GM19035 (cell line): ENCODE results near the gene ASIP.
"Not testable (repeated sequence)": the region's sequence is repeated elsewhere in the genome, so short reads cannot be mapped to it uniquely, and the experiment has no call there.

ENCODE experiments used
- ATAC-seq: cut with Tn5 transposase; IDR thresholded peaks from one replicate; pipeline ENCODE4 v1.9.1; 2021; ENCODE audit not compliant: unreplicated experiment

ASIP gene, protein sequence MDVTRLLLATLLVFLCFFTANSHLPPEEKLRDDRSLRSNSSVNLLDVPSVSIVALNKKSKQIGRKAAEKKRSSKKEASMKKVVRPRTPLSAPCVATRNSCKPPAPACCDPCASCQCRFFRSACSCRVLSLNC

GRCh38 chr20:34240693-34241615 lies at the start of gene ASIP:
Gene ASIP, plus strand, starts transcription at chr20:34241423. Its CDS starts 18,952 bp downstream, at chr20:34260375.
- ATAC-seq: no peak

DNA sequence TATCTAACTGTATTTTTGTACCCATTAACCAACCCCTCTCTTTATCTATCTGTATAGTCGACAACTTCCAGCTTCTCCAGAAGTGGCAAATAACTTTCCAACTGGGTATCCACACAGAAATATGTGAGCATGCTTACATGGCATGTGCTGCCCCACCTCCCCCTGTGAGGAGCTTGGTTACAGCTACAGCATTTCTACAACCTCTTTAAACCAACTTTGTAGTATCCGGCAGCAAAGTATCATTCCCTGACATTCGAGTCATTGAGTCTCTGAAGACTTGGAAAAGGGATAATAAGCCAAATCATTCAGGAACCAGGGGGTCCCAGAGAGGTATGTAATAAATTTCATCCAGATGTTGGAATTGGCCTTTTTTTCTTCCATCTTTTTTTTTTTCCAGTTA lies 48.2 kb upstream of the ASIP start:
- ATAC-seq: no peak

DNA sequence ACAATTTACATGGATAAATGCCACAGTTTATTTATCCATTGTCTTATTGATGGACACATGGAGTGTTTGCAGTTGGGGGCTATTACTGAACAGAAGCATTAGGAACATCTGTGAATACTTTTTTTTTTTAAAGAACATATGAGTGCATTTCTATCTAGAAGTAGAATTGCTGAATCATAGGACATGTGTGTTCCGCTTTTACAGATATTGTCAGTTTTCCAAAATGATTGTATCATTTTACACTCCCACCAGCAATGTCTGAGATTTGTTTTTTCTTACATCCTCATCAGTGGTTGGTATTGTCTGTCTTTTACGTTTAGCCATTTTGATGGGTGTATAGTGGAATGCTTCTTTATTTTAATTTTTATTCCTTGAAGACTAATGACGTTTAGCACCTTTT lies 42.0 kb upstream of the ASIP start:
- no peak for ATAC-seq

GRCh38 chr20:34200023-34200422 lies 41.2 kb upstream of the ASIP start:
- no peak for ATAC-seq

DNA sequence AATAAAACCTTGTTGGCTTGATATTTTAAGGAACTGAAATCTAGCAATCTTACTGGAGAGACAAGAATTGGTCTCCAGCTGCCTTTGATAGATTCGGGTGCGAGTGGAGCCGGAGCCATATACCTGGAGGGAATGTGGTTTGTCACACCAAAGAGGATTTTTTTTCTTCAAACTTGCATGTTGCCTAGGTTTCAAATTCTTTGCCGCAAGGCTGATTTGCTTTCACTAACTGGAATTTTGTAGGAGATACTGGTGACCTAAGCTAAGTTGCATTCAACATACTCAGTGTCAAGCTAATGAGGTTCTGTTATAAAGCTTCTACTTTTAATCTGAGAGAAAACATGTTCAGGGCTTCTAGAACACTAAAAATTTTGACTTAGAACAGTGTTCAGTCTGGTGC lies 39.7 kb upstream of the ASIP start:
- no peak for ATAC-seq

GRCh38 chr20:34205172-34205880 lies 35.9 kb upstream of the ASIP start:
- ATAC-seq: not testable (repeated sequence)

GRCh38 chr20:34209111-34209510 lies 32.1 kb upstream of the ASIP start:
- ATAC-seq: no peak

- ATAC-seq: no peak
Observed at GRCh38 chr20:34210271-34210670, 31.0 kb upstream of the ASIP start.

- no peak for ATAC-seq
Observed at GRCh38 chr20:34211591-34211990, 29.6 kb upstream of the ASIP start.

- ATAC-seq: no peak
Observed at GRCh38 chr20:34213213-34213612, 28.0 kb upstream of the ASIP start.

GRCh38 chr20:34215711-34216381 lies 25.4 kb upstream of the ASIP start:
- ATAC-seq: no peak

DNA sequence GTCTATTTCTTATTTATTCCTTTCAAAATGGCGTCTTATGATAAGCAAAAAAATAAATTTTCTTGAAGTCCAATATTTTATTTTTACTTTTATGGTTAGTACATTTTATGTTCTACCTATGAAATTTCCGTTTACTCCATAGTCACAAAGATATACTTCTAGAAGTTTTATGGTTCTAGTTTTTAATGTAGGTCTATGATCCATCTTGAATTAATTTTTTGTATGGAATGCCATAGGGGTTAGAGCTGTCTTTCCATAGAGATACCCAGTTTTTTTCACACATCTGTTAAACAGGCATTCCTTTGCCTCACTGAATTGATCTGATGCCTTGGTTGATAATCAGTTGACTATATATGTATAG lies 24.9 kb upstream of the ASIP start:
- no peak for ATAC-seq

GRCh38 chr20:34220561-34220960 lies 20.7 kb upstream of the ASIP start:
- ATAC-seq: no peak

- no peak for ATAC-seq
Observed at GRCh38 chr20:34222208-34222607, 19.0 kb upstream of the ASIP start.

DNA sequence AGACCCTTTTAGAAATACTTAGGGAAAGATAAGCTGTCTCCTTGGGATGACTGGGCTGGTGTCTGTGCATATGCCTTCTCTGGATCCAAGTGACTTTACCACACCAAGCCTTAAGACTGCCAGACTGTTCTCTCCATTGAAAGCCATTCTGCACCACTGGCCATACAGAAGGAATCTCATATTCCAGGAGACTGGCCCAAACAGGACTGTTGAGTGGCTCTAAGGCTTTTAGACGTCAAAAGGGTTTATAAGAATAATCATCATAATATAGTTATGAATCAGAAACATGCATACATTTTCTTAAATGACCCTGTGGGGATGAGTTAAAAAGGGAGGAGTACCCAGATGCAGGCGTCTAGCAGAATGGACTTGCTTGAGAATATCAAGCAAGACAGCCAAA lies 17.0 kb upstream of the ASIP start:
- ATAC-seq: not testable (repeated sequence)

DNA sequence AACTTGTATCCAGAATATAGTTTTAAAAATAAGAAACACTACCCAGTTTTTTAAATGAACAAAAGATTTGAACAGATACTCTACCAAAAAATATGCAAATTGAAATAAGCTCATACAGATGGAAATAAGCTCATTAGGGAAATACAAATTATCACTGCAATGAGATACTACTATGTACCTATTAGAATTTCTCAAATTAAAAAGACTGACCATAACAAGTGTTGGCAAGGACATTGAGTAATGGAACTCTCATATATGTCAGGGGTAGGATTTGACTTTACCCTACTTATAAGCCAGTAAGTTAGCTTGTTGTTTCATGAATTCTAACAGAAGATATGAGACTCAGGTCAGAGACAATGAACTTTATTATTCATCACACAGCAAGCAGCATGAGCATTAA lies 9.6 kb upstream of the ASIP start:
- no peak for ATAC-seq

- no peak for ATAC-seq
Observed at GRCh38 chr20:34232494-34233087, 8.6 kb upstream of the ASIP start.

DNA sequence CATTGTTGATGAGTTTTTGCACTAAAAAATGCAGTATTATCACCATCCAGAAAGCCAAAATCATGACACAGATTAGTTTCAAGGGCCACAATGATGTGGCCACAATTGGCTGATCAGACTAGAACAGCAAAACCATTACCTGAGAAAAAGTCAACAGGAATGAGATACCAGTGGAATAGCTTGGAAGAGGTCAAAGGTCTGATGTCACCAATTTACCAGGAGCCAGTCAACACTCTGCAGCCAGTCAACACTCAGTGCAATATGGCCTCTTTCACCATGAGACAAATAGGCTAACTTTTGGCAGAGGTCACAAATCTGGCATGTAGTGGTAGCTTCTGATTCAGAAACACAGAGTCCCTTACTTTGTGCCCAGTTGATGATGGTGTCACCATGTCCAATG lies 7.5 kb upstream of the ASIP start:
- no peak for ATAC-seq

DNA sequence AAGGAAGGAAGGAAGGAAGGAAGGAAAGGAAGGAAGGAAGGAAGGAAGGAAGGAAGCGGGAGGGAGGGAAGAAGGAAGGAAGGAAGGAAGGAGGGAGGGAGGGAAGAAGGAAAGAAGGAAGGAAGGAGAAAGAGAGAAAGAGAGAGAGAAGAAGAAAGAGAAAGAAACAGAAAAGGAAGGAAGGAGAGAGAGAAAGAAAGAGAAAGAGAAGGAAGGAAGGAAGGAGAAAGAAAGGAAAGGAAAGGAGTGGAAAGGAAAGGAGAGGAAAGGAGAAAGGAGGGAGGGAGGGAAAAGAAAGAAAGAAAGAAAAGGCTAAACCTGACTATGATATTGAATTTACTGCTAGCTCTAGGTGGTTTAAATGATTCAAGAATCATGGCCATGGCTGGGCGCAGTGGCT lies 5.3 kb upstream of the ASIP start:
- no peak for ATAC-seq

DNA sequence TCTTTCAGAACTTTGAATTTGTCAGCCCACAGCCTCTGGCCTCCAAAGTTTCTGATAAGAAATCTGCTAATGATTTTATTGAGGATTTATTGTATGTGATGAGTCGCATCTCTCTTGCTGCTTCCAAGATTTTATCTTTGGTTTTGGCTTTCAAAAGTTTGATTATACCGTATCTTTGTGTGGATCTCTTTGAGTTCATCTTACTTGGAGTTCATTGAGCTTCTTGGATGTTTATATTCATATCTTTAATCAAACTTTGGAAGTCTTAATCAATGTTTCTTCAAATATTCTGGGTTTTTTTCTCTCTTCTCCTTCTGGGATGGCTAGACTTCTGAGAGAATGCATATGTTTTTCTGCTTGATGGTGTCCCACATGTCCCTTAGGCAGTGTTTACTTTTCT lies 3.3 kb upstream of the ASIP start:
- ATAC-seq: no peak

DNA sequence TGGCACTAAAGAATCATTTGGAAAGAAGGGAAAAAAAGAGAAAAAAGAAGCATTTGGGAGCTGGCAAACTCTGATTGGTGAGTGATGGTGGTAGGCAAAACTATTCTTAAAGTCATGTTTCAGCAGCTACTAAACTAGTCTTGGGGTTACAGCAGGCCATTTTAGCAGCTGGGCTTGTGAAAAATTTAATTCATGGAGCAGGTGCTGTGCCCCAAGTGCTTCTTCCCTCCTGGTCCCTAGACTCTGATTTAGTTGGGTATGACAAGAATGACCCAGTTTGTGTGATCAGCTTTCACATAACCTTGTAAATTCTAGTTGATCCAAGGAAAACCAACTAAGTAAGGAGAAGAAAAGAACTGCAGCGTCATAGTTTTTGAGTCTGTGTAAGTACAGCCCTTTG lies 1.1 kb upstream of the ASIP start:
- ATAC-seq: no peak
